GM18511 (cell line): ENCODE data around the gene COL11A2.
"Not testable (repeated sequence)": the region's sequence is repeated elsewhere in the genome, so short reads cannot be mapped to it uniquely, and the experiment has no call there.

ENCODE experiments used
- ATAC-seq: cut with Tn5 transposase; IDR thresholded peaks from one replicate; pipeline ENCODE4 v1.9.1; 2021; ENCODE audit warnings: mild to moderate bottlenecking, moderate library complexity; ENCODE audit not compliant: unreplicated experiment

The COL11A2 gene

DNA sequence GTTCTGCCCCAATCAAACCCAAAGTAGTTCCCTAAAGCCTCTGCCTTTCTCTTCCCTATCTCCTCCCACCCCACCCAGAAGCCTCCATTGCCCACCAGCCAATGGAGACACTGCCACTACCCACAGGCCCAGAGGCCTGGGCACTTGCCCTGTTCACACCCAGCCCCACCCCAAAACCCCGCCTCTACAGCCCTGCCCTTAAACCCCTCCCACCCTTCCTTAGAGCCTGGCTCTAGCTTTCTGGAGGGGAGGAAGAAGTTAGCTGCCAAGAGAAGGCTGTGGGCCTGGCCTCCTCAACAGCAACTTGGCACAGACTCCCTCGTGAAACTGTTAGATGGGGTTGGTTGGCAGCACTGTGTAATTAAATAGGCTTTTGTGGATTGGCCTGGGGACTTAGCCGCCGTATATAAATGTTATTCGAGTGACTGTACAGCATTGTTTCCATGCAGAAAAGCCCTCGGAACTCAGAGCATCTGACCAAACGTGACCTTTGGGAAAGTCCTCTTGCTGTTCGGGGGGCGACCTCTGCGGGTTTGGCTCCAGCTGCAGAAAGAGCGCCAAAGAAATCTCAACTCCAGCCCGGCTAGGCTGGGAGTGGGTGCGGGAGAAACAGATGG, 31.4 kb downstream of the COL11A2 start:
- no peak for ATAC-seq

DNA sequence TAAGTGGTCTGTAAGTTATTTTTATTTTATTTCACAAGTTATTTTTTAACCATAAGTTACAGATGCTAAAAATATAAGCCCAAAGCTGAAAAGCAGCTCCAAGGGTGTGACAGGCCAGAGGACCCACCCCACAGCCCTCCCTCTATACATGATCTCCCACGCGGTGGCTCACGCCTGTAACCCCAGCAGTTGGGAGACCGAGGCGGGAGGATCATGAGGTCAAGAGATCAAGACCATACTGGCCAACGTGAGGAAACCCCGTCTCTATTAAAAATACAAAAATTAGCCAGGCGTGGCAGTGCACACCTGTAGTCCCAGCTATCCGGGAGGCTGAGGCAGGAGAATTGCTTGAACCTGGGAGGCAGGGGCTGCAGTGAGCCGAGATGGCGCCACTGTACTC, 32.2 kb downstream of the COL11A2 start:
- ATAC-seq, result no peak

GRCh38 chr6:33156964-33157363, 35.3 kb downstream of the COL11A2 start:
- no peak for ATAC-seq

DNA sequence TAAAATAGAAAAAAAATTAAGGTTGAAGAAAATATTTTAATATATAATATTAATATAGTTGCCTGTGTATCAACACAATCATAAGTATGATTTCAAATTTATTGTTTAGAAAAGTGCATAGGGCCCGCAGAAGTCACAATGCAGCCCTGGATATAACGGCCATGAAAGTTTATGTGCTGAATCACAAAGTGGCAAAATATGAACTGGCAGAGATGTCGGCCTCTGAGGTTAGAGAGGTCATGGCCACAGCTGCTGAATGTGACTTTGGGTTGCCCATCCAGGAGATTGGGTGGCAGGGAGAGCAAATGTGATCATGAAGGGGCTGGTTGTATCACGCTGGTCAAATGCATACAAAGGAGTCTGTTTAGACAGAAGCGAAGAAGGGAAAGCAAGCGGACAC, 35.7 kb downstream of the COL11A2 start:
- no peak for ATAC-seq

- ATAC-seq, result no peak
These were observed 37.9 kb downstream of the COL11A2 start for GRCh38 chr6:33154349-33154748.

GRCh38 chr6:33151050-33151449, 41.2 kb downstream of the COL11A2 start:
- ATAC-seq, result no peak

- ATAC-seq, result not testable (repeated sequence)
These were observed 41.7 kb downstream of the COL11A2 start for GRCh38 chr6:33150560-33150959.

GRCh38 chr6:33147807-33148666, 44.2 kb downstream of the COL11A2 start:
- no peak for ATAC-seq

- no peak for ATAC-seq
These were observed 47.9 kb downstream of the COL11A2 start for GRCh38 chr6:33144373-33144772.

- ATAC-seq, result no peak
These were observed 49.0 kb downstream of the COL11A2 start for GRCh38 chr6:33143113-33143770.

GRCh38 chr6:33142501-33143070, 49.7 kb downstream of the COL11A2 start:
- no peak for ATAC-seq

- no peak for ATAC-seq
These were observed 51.7 kb downstream of the COL11A2 start for GRCh38 chr6:33140556-33140955.

DNA sequence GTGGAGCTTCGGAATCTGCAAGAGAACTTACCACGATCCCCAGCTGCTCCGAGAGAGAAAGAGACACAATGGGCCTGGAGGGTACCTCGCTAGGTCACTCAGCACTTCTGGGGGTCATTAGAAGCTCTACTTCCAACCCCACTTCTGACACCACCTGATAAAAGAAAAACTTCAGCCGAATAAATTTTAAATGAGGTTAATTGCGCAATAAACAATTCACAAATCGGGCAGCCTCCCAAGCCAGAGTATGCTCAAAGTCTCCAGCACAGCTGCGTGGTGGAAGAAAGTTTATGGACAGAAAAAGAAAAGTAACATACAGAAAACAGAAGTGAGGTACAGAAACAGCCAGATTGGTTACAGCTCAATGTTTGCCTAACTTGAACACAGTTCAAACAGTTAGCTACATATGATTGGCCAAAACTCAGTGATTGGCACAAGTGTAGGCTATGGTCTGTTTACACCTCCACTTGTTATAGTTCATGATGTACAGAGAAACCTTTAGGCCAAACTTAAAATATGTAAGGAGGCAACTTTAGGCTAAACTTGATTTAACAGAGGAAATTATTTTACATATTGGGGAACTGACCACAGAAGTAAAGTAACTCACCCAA, 52.6 kb downstream of the COL11A2 start:
- ATAC-seq, result no peak

GRCh38 chr6:33136310-33136900, 55.9 kb downstream of the COL11A2 start:
- ATAC-seq, result no peak

- ATAC-seq, result no peak
These were observed 60.2 kb downstream of the COL11A2 start for GRCh38 chr6:33132081-33132524.

DNA sequence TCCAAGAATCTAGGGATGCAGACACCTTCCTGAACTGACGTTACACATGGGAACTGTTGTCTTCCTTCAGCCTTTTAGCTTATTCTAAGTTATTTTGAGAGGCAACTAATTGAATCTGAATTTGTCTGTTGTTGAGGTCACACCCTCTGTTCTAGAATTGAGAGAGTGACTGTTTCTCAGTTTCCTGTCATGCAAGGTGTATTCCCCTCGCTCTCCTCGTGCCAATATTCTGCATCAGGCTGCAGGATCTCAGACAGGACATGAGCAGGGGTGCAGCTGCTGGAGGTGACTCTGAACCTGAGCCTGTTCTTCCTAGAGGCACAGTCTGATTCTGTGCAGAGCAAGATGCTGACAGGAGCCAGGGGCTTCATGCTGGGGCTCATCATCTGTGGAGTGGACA, 63.9 kb downstream of the COL11A2 start:
- ATAC-seq, result no peak

DNA sequence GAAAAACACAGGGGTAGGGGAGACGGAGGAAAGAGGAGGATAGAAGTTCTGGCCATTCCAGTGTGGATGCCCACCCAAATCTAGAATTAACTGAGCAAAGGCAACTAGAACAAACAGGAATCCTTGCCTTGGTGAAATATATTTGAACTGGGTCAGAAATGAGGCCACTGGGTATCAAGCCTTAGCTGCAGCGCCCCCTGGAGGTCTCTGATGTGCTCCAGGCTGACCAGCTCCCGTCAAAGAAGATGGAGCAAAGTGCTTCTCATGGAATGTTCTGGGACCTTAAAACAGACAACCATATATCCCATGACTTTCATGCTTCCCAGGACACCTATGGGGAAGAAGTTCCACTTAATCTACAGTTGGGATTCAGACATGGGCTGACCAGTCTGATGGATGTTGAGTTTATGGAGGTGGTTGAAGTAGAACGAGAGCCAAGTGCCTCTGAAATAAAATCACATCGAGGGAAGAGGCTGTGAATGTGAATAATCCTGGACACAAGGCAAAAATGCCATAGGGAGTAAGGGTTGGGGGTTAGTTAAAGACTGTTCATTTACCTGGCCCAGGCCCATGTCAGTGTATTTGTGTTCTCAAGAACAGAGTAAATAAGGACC, 66.1 kb downstream of the COL11A2 start:
- ATAC-seq, result no peak

DNA sequence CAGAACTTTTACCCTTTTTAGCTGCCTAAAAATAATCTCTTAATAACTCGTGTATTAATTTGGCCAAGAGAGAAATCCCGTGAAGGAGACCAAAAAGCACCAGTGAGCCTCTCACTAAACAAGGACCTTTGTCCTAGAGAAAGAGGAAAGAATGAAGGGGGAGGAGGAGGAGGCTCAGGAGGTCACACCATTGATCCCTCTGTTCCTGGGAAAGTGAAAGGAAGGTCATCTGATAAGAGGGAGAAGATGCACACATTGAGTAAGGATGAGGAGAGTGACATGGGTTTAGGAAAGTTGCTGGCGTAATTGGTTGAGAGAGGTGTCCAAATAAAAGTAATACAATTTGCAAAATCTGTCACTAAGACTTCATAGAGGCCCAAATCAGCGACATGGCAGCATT, 67.3 kb downstream of the COL11A2 start:
- no peak for ATAC-seq

- ATAC-seq, result no peak
These were observed 67.8 kb downstream of the COL11A2 start for GRCh38 chr6:33124525-33124901.
